ENCODE measurements around the gene PRKCE.

DNA sequence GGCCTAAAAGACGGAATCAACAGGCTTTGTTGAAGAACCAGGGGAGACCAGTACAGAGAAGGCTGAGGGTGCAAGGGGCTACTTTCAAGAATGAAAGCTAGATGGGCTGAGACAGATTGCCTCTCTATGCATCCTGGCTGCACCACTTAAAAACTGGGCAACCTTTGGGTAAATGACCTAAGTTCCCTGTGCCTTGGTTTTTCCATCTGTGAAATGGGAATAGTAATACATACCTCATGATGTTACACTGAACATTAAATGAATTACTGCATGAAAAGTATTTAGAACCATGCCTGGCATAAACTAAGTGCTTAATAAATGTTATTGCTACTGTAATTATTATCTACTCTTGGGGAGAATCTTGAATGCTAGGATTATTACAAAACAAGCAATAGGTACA is 106.5 kb downstream of the PRKCE start:
- TF ChIP-seq, protein P1, sequence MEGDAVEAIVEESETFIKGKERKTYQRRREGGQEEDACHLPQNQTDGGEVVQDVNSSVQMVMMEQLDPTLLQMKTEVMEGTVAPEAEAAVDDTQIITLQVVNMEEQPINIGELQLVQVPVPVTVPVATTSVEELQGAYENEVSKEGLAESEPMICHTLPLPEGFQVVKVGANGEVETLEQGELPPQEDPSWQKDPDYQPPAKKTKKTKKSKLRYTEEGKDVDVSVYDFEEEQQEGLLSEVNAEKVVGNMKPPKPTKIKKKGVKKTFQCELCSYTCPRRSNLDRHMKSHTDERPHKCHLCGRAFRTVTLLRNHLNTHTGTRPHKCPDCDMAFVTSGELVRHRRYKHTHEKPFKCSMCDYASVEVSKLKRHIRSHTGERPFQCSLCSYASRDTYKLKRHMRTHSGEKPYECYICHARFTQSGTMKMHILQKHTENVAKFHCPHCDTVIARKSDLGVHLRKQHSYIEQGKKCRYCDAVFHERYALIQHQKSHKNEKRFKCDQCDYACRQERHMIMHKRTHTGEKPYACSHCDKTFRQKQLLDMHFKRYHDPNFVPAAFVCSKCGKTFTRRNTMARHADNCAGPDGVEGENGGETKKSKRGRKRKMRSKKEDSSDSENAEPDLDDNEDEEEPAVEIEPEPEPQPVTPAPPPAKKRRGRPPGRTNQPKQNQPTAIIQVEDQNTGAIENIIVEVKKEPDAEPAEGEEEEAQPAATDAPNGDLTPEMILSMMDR (IDR thresholded peaks at IDR 0.05), result no peak
- TF ChIP-seq POLR2A (IDR thresholded peaks at IDR 0.05), result no peak

Measured in body of pancreas (tissue), 4 donors.